HG02759 (cell line): ENCODE results near the gene TMEM184B.

Experiments
- ATAC-seq: cut with Tn5 transposase; IDR thresholded peaks from one replicate; pipeline ENCODE4 v1.9.1; 2021; ENCODE audit warnings: mild to moderate bottlenecking, moderate library complexity; ENCODE audit not compliant: unreplicated experiment

TMEM184B gene

GRCh38 chr22:38272373-38273134 is at the start of gene TMEM184B:
Gene TMEM184B (minus strand): TSS chr22:38273010. CDS start chr22:38247961, 25,049 bp downstream.
- peak; percentile 89 for ATAC-seq

GRCh38 chr22:38320605-38321402 is 48.0 kb upstream of the TMEM184B start:
- ATAC-seq = no peak

GRCh38 chr22:38318792-38319773 is 46.3 kb upstream of the TMEM184B start:
- ATAC-seq = no peak

- no peak for ATAC-seq
Observed at GRCh38 chr22:38317995-38318715, 45.3 kb upstream of the TMEM184B start.

GRCh38 chr22:38317122-38317994 is 44.5 kb upstream of the TMEM184B start, which contains the start of gene CSNK1E:
Gene CSNK1E (minus strand): TSS chr22:38317433. CDS start chr22:38314157, 3,276 bp downstream.
- ATAC-seq = peak; percentile 48

- ATAC-seq = peak; percentile 27
Observed at GRCh38 chr22:38316364-38317121, 43.7 kb upstream of the TMEM184B start.

- no peak for ATAC-seq
Observed at GRCh38 chr22:38315823-38316363, 43.1 kb upstream of the TMEM184B start.

GRCh38 chr22:38314933-38315822 is 42.4 kb upstream of the TMEM184B start:
- ATAC-seq = no peak

GRCh38 chr22:38314051-38314932 is 41.5 kb upstream of the TMEM184B start:
- ATAC-seq = no peak

GRCh38 chr22:38313384-38313955 is 40.7 kb upstream of the TMEM184B start:
- no peak for ATAC-seq

GRCh38 chr22:38312261-38312800 is 39.5 kb upstream of the TMEM184B start:
- ATAC-seq = no peak

- no peak for ATAC-seq
Observed at GRCh38 chr22:38311323-38311620, 38.5 kb upstream of the TMEM184B start.

GRCh38 chr22:38310518-38311322 is 37.9 kb upstream of the TMEM184B start:
- ATAC-seq = no peak

- no peak for ATAC-seq
Observed at GRCh38 chr22:38309614-38310517, 37.1 kb upstream of the TMEM184B start.
